Epithelial cell of proximal tubule (primary cell): ENCODE measurements around the gene EFR3B. TPM values are rescaled to one million over a fixed set of nuclear protein-coding genes. Genes with fewer than 3 reads are reported as not detected.

Experiments
- DNase-seq: peaks from one replicate; pipeline ENCODE4 v3.0.0-alpha.2; 2011; ENCODE audit warnings: low read depth
- H3K4me3 ChIP-seq: 2 replicates; pipeline ENCODE4 v1.5.1; 2011; ENCODE audit warnings: low read depth, mild to moderate bottlenecking, low read length
- total RNA-seq: library from RNA; depleted of rRNA; stranded (reverse); fragments of >200 nt; gene quantifications from 2 replicates; pipeline ENCODE4 v1.2.3, GENCODE V29; 2015
- TF ChIP-seq, protein P1 (sequence below): conservative IDR thresholded peaks from 2 replicates; pipeline ENCODE4 v1.5.1; 2012; ENCODE audit warnings: low read depth, mild to moderate bottlenecking, low read length

Gene EFR3B
- total RNA-seq, 1 donor from 2014 or later, result 2.6 TPM

DNA sequence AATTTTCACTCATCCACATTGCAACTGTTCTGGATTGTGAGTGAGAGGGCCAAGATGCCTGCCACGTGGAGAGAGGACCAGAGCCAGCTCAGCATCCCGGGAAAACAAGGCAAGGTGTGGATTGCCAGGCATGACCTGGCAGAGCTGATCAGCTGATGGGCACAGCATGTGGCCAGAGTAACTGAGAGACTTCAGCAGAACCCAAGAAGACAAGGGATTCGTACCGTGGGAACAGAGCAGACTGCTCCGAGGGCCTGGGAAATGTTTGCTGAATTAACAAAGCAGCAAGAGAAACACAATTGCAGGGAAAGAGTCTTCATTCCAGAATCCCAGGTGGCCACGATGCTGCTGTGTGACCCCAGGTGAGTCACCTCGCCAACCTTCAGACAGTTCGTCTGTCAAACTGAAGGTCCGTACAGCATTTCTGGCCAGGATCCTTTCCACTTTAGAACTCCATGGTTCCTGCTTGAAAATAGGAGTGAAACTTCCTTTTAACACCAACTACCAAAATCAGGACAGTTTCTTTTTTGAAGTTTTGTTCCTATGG, 152.8 kb downstream of the EFR3B start:
- no peak for DNase-seq
- TF ChIP-seq, protein P1, sequence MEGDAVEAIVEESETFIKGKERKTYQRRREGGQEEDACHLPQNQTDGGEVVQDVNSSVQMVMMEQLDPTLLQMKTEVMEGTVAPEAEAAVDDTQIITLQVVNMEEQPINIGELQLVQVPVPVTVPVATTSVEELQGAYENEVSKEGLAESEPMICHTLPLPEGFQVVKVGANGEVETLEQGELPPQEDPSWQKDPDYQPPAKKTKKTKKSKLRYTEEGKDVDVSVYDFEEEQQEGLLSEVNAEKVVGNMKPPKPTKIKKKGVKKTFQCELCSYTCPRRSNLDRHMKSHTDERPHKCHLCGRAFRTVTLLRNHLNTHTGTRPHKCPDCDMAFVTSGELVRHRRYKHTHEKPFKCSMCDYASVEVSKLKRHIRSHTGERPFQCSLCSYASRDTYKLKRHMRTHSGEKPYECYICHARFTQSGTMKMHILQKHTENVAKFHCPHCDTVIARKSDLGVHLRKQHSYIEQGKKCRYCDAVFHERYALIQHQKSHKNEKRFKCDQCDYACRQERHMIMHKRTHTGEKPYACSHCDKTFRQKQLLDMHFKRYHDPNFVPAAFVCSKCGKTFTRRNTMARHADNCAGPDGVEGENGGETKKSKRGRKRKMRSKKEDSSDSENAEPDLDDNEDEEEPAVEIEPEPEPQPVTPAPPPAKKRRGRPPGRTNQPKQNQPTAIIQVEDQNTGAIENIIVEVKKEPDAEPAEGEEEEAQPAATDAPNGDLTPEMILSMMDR, result no peak
- H3K4me3 ChIP-seq, result no peak overlapping the region

DNA sequence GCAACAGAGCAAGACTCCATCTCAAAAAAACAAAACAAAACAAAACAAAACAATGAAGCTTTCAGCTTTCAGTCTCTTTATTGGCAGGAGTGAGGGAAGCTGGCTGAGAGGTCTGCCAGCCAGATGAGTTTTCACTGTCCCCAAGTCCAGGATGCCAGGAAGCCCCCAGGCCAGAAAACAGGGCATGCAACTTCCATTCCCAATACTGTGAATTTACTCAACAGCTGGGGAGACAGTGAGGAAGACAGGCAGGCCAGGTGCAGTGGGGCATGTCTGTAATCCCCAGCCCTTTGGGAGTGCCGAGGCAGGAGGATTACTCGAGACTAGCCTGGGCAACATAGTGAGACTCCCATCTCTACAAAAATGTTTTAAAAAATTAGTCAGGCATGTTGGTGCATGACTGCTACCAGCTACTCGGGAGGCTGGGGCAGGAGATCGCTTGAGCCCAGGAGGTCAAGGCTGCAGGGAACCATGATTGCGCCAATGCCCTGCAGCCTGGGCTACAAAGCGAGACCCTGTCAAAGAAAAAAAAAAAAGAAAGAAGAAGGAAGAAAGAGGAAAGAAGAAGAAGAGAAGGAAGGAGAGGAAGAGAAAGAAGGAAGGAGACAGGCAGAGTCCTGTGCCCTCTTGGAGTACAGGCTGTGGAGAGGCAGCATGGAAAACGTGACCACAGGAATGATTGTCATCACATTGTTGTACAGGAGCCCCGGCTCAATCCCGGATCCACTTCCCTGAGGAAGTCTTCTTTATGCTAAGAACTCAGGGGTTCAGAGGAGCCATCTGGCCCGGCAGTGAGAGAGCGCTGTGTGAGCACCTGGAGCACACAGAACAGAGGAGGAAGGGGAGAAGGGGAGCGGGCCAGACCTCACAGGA, 155.7 kb downstream of the EFR3B start:
- TF ChIP-seq, protein P1, result no peak
- DNase-seq, result no peak
- no peak overlapping the region for H3K4me3 ChIP-seq

DNA sequence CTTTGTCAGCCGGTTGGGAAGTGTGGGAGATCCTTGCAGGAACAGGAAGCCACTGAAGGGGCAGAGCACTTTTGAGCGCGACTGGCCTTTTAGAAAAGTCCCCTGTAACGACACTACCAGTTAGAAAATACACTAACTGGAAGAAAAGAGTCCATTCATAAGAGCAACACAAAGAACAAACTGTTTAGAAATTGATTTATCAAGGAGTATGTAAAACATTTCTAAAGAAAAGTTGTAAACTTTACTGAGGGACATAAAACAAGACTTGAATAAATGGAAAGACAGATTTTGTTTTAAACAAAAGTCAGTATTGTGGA, 156.3 kb downstream of the EFR3B start:
- TF ChIP-seq, protein P1, result no peak
- no peak for DNase-seq
- no peak overlapping the region for H3K4me3 ChIP-seq

DNA sequence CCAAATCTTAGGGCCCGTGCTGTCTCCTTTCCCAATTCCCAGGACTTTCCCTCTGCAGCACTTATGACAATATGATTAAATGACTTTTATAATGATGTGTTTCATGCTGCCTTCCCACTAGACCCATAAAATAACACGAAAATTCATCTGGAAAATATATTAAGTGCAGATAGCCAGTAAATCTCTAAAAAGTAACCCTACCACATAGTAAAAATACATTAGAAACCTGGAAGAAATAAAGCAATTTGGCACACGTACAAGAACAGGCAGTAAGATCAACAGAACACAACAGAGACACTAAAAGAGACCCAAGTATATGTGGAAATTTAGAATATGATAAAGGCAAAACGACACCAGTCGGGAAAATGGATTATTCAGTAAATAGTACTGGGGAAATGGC, 156.7 kb downstream of the EFR3B start:
- TF ChIP-seq, protein P1, result no peak
- no peak for DNase-seq
- no peak overlapping the region for H3K4me3 ChIP-seq

DNA sequence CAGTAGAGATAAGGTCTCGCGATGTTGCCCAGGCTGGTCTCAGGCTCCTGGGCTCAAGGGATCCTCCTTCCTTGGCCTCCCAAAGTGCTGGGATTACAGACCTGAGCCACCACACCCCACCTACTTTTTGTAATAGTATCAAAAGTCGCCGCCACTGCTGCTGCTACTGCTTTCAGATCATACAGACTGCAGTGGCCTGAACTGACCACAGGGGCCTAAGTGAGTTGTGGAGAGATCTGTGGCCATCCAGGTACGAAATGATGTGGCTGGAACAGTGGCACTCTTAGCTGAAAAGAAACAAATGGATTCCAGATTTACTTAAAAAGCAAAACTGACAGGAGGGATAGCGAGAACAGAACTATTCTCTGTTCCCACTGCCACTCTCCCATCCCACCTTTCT, 159.4 kb downstream of the EFR3B start:
- no peak overlapping the region for H3K4me3 ChIP-seq
- TF ChIP-seq, protein P1, result peak; percentile 44

DNA sequence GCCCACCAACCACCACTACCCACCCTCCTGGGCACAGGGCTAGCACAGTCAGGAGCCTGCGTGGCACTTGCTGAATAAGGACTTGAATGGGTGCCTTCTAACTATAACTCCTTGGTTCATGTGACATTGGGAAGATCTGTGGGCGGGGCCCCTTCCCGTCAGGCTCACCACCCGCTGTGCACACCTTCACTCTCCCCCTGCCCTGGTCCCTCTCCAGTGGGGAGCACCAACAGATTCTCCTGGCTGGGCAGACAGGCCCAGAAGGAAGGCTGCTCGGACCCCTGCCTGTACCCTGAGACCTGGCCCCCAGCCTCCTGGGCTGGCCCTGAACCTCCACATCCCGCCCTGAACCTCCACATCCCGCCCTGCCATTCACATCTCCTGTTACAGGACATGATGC, 159.9 kb downstream of the EFR3B start:
- DNase-seq, result no peak
- no peak overlapping the region for H3K4me3 ChIP-seq
- TF ChIP-seq, protein P1, result no peak

More for the DNA sequence above, 159.4 kb downstream of the EFR3B start:
- DNase-seq, result no peak

DNA sequence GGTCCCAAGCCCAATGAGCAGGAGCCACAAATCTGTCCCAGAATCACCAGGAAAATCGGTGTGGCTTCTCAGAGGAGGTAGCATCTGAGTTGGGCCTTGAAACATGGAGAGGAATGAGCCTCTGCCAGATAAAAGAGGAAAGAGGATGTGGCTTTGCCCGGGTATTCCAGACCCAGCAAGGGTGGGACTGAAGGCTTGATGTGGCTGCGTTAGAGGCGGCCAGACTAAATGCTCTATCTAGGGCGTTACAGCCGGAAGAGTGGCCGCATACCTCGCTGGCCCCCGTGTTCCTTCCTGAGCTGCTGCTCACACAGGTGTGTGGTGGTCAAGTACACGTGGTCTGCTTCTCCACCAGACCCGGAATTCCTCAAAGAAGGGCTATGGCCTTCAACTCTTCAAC, 160.4 kb downstream of the EFR3B start:
- no peak overlapping the region for H3K4me3 ChIP-seq
- DNase-seq, result no peak
- TF ChIP-seq, protein P1, result no peak
